HepG2 (cell line): Measurements from ENCODE around the gene PALM3. TPM values are rescaled to one million over a fixed set of nuclear protein-coding genes. Genes with fewer than 3 reads are reported as not detected.

Source experiments
- ISL2 ChIP-seq: sonication (generic); formaldehyde crosslinking; IDR thresholded peaks from 2 replicates; pipeline ENCODE4 v1.5.0; 2020; ENCODE audit warnings: missing genetic modification reagents
- JUNB ChIP-seq: sonication (generic); formaldehyde crosslinking; IDR thresholded peaks from 2 replicates; pipeline ENCODE4 v1.8.0; 2022; ENCODE audit warnings: missing genetic modification reagents, mild to moderate bottlenecking, borderline replicate concordance
- RFX1 ChIP-seq: fragments of 450-650 bp; IDR thresholded peaks from 2 replicates; pipeline ENCODE4 v1.6.1; 2017
- RXRB ChIP-seq: IDR thresholded peaks from 2 replicates; pipeline ENCODE4 v1.6.1; 2016; ENCODE audit warnings: borderline replicate concordance, missing genetic modification reagents, missing compliant biosample characterization
- ZFP36 ChIP-seq: fragments of 150-350 bp; IDR thresholded peaks from 2 replicates; pipeline ENCODE4 v1.6.1; 2018; ENCODE audit warnings: borderline replicate concordance, low read length, low read depth; ENCODE audit not compliant: partially characterized antibody
- ZNF205 ChIP-seq: IDR thresholded peaks from 2 replicates; pipeline ENCODE4 v1.6.1; 2018; ENCODE audit warnings: missing biosample characterization, missing genetic modification reagents
- ZNF263 ChIP-seq: sonication (generic); formaldehyde crosslinking; IDR thresholded peaks from 2 replicates; pipeline ENCODE4 v1.4.0; 2020; ENCODE audit warnings: missing genetic modification reagents
- ZNF557 ChIP-seq: sonication (generic); formaldehyde crosslinking; IDR thresholded peaks from 2 replicates; pipeline ENCODE4 v1.4.0; 2020; ENCODE audit warnings: missing genetic modification reagents
- ZNF616 ChIP-seq: sonication (generic); formaldehyde crosslinking; IDR thresholded peaks from 2 replicates; pipeline ENCODE4 v1.5.0; 2020; ENCODE audit warnings: low read depth, mild to moderate bottlenecking, missing genetic modification reagents
- ZNF777 ChIP-seq: sonication (generic); formaldehyde crosslinking; IDR thresholded peaks from 2 replicates; pipeline ENCODE4 v1.4.0; 2020; ENCODE audit warnings: missing genetic modification reagents
- polyA plus RNA-seq, 8 experiments: library from polyadenylated mRNA; depleted of rRNA in 3 of 8; stranded (reverse) in 7 of 8; unstranded in 1 of 8; fragments of >200 nt; fragmentation: Illumina TruSeq in 4 of 8; extraction: Trizol in 4 of 8; gene quantifications; 2 replicates each; pipeline versions ENCODE4 v1.2.1 to v1.2.3, GENCODE V29; 2011 to 2016; ENCODE audit warnings: low read depth in 4 of 8, missing spikeins in 1 of 8, mixed read lengths in 1 of 8; ENCODE audit not compliant: insufficient read depth in 1 of 8
- total RNA-seq, 5 experiments: library from RNA; depleted of rRNA; stranded (reverse); fragments of >200 nt; fragmentation: Illumina TruSeq; extraction: Trizol; gene quantifications; 2 replicates each; pipeline ENCODE4 v1.2.3, GENCODE V29; 2016; ENCODE audit warnings: low read depth in 1 of 5
- TF ChIP-seq, protein P1 (sequence below): sonication (generic); formaldehyde crosslinking; IDR thresholded peaks from 2 replicates; pipeline ENCODE4 v1.4.0; 2020; ENCODE audit warnings: mild to moderate bottlenecking, missing genetic modification reagents
- TF ChIP-seq, protein P2 (sequence below): sonication (generic); formaldehyde crosslinking; IDR thresholded peaks from 2 replicates; pipeline ENCODE4 v1.8.1; 2023; ENCODE audit warnings: mild to moderate bottlenecking, moderate library complexity, missing genetic modification reagents
- TF ChIP-seq, protein P3 (sequence below): sonication (generic); formaldehyde crosslinking; IDR thresholded peaks from 2 replicates; pipeline ENCODE4 v1.8.0; 2022; ENCODE audit warnings: missing genetic modification reagents, mild to moderate bottlenecking, moderate library complexity, borderline replicate concordance
- TF ChIP-seq, protein P4 (sequence below): sonication (generic); formaldehyde crosslinking; IDR thresholded peaks from 2 replicates; pipeline ENCODE4 v1.4.0; 2020; ENCODE audit warnings: missing genetic modification reagents
- TF ChIP-seq, protein P5 (sequence below): sonication (generic); formaldehyde crosslinking; IDR thresholded peaks from 2 replicates; pipeline ENCODE4 v1.4.0; 2020; ENCODE audit warnings: missing genetic modification reagents

PALM3 gene
- total and polyA plus RNA-seq, 2 of the 13 experiments (the other 11 are each of a cell fraction or from before 2014, with no cell fraction given), result 0.79 to 2.4 TPM

DNA sequence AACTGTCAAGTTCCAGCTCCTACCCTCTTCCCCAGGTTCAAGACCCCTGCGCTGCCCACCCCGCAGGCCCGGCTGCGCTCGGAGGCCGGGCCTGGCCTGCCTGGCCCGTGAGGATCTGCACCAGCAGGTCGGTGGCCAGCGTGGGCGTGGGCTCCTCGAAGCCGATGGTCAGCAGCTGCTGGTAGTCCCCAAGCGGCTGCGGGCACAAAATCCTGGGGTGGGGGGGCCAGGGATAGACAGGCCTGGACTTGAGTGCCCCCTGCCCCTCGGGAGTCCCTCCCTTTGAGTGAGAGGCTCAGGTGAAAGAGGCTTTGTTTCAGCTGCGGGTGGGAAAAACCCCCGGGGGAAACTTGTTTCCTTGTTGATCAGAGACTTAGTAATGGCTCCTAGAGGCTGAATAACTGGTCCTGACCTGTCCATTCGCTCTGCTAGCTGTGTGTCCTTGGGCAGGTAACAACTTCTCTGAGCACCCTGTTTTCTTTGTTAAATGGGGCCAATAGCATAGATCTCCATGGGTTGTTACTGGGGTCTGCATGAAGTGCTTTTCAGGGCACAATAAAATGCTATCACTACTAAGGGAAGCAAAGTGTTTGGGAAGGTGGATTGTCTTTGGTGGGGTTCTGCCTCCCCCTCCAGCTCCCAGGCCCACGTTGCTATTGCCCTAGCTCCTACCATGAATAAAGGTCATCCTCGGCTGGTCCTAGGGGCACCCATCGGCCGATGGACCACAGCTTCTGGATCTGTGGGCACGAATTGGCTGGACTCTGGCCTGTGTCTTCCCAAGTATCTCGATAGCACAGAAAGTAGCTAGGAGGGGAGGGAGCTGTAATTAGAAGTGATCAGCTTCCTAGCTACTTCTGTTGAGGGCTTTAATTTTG, 20.2 kb upstream of the PALM3 start (continued):
- TF ChIP-seq, protein P1, sequence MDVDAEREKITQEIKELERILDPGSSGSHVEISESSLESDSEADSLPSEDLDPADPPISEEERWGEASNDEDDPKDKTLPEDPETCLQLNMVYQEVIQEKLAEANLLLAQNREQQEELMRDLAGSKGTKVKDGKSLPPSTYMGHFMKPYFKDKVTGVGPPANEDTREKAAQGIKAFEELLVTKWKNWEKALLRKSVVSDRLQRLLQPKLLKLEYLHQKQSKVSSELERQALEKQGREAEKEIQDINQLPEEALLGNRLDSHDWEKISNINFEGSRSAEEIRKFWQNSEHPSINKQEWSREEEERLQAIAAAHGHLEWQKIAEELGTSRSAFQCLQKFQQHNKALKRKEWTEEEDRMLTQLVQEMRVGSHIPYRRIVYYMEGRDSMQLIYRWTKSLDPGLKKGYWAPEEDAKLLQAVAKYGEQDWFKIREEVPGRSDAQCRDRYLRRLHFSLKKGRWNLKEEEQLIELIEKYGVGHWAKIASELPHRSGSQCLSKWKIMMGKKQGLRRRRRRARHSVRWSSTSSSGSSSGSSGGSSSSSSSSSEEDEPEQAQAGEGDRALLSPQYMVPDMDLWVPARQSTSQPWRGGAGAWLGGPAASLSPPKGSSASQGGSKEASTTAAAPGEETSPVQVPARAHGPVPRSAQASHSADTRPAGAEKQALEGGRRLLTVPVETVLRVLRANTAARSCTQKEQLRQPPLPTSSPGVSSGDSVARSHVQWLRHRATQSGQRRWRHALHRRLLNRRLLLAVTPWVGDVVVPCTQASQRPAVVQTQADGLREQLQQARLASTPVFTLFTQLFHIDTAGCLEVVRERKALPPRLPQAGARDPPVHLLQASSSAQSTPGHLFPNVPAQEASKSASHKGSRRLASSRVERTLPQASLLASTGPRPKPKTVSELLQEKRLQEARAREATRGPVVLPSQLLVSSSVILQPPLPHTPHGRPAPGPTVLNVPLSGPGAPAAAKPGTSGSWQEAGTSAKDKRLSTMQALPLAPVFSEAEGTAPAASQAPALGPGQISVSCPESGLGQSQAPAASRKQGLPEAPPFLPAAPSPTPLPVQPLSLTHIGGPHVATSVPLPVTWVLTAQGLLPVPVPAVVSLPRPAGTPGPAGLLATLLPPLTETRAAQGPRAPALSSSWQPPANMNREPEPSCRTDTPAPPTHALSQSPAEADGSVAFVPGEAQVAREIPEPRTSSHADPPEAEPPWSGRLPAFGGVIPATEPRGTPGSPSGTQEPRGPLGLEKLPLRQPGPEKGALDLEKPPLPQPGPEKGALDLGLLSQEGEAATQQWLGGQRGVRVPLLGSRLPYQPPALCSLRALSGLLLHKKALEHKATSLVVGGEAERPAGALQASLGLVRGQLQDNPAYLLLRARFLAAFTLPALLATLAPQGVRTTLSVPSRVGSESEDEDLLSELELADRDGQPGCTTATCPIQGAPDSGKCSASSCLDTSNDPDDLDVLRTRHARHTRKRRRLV (CRISPR knock-in tag), result no peak
- TF ChIP-seq RFX1 (no peak), ZNF263 (CRISPR knock-in tag) (no peak), ZNF616 (no peak; the same call in 1 of the 2 replicates), ZFP36 (peak; percentile 16), ZNF557 (CRISPR knock-in tag) (no peak), JUNB (CRISPR knock-in tag) (no peak), RXRB (no peak), ISL2 (CRISPR knock-in tag) (no peak), ZNF777 (CRISPR knock-in tag) (no peak), ZNF205 (CRISPR knock-in tag) (no peak)
- TF ChIP-seq, protein P2, sequence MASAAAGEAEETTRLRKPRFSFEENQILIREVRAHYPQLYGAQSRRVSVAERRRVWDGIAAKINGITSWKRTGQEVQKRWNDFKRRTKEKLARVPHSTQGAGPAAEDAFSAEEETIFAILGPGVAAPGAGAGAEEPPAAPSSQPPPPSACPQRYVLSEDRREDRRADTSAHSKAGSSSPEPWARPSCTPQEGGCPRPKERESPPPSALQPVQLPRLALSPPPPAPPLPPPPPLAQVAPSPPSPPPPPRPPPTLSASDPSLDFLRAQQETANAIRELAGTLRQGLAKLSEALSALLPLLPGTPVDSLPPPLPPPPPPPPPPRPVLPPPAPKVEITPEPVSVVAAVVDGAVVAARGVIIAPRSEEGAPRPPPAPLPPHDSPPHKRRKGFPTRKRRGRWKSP (CRISPR knock-in tag), result no peak; the same call in 1 of the 2 replicates
- TF ChIP-seq, protein P3, sequence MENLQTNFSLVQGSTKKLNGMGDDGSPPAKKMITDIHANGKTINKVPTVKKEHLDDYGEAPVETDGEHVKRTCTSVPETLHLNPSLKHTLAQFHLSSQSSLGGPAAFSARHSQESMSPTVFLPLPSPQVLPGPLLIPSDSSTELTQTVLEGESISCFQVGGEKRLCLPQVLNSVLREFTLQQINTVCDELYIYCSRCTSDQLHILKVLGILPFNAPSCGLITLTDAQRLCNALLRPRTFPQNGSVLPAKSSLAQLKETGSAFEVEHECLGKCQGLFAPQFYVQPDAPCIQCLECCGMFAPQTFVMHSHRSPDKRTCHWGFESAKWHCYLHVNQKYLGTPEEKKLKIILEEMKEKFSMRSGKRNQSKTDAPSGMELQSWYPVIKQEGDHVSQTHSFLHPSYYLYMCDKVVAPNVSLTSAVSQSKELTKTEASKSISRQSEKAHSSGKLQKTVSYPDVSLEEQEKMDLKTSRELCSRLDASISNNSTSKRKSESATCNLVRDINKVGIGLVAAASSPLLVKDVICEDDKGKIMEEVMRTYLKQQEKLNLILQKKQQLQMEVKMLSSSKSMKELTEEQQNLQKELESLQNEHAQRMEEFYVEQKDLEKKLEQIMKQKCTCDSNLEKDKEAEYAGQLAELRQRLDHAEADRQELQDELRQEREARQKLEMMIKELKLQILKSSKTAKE, result no peak
- TF ChIP-seq, protein P4, sequence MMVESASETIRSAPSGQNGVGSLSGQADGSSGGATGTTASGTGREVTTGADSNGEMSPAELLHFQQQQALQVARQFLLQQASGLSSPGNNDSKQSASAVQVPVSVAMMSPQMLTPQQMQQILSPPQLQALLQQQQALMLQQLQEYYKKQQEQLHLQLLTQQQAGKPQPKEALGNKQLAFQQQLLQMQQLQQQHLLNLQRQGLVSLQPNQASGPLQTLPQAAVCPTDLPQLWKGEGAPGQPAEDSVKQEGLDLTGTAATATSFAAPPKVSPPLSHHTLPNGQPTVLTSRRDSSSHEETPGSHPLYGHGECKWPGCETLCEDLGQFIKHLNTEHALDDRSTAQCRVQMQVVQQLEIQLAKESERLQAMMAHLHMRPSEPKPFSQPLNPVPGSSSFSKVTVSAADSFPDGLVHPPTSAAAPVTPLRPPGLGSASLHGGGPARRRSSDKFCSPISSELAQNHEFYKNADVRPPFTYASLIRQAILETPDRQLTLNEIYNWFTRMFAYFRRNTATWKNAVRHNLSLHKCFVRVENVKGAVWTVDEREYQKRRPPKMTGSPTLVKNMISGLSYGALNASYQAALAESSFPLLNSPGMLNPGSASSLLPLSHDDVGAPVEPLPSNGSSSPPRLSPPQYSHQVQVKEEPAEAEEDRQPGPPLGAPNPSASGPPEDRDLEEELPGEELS (CRISPR knock-in tag), result no peak
- TF ChIP-seq, protein P5, sequence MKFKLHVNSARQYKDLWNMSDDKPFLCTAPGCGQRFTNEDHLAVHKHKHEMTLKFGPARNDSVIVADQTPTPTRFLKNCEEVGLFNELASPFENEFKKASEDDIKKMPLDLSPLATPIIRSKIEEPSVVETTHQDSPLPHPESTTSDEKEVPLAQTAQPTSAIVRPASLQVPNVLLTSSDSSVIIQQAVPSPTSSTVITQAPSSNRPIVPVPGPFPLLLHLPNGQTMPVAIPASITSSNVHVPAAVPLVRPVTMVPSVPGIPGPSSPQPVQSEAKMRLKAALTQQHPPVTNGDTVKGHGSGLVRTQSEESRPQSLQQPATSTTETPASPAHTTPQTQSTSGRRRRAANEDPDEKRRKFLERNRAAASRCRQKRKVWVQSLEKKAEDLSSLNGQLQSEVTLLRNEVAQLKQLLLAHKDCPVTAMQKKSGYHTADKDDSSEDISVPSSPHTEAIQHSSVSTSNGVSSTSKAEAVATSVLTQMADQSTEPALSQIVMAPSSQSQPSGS (CRISPR knock-in tag), result no peak
